Activated gamma-delta T cell (primary cell): ENCODE data around the gene IL12B.
"Not testable (repeated sequence)": the region's sequence is repeated elsewhere in the genome, so short reads cannot be mapped to it uniquely, and the experiment has no call there.

Experiments used
- DNase-seq: peaks from one replicate; lab custom pipeline; 2025; lab: John Stamatoyannopoulos, UW
- total RNA-seq, 2 donors: gene quantifications; one replicate each; lab custom pipeline; 2026; lab: John Stamatoyannopoulos, UW

IL12B gene
- 0 to 0.04 reads per million in 2 donors for total RNA-seq

DNA sequence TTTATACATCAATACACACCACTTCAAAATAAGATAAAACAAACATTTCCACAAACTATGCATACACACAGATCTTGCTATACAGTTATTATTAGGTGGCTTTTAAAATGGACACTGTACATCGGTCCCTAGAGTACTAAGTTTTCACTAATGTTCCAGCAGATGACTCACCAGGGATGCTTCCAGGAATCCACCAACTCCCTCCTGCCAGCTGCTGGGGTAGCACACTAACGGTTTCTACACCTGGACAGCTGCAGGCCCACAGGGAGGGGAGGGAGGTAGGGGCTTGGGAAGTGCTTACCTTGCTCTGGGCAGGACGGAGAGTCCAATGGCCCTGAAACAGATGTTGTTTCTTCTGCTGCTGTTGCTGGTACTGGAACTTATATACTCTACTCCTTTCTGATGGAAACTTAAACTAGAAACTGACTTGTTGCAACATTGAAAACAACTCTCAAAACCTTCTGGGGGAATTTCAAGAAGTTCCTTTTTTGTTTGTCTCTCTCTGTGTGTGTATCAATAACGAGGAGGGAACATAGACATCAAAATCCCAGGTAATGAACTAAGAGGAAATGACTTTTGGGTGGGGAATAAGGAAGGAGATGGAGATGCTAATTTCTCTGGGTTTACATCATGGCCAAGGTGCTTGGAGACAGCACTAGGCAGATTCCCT, at the start of gene IL12B:
Gene IL12B, minus strand, starts transcription at position 357 of the 670 bp plus-strand sequence. CDS start 3,705 bp downstream, outside the sequence.
- DNase-seq = no peak

GRCh38 chr5:159377653-159378052, 47.4 kb upstream of the IL12B start:
- no peak for DNase-seq

DNA sequence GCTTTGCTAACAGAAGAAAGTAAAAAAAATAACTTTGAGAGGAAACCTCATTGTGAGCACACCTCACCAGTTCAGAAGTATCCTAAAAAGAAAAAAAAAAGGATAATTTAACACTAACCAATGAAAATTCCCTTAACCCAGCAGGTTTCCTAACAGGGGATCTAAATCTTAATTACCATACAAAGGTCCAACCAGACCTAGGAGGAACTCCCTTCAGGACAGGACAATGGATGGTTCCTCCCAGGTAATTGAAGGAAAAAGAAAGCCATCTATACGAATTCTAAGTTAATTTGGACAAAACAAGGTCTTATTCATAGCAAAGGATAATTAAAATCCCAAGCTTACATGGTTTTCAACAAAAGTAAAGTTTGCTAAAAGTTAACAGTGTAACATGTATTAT, 37.6 kb upstream of the IL12B start:
- not testable (repeated sequence) for DNase-seq

DNA sequence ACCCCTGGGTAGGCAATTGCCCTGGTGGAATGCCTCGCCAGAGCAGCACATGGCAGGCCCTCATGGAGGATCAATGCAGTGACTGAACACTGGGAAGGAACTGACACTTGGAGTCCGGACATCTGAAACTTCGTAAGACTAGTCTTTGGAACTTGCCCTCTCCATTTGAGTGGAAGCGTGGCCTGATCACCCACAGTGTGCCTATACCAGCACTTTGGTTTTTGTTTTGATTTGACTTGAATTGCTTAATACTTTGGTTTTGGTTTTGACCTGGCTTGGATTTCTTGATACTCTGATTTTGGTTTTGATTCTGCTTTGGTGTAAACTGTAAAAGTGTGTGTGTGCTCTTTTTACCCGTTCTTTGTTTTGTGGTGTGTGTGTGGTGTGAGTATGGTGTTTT, 36.5 kb upstream of the IL12B start:
- not testable (repeated sequence) for DNase-seq

DNA sequence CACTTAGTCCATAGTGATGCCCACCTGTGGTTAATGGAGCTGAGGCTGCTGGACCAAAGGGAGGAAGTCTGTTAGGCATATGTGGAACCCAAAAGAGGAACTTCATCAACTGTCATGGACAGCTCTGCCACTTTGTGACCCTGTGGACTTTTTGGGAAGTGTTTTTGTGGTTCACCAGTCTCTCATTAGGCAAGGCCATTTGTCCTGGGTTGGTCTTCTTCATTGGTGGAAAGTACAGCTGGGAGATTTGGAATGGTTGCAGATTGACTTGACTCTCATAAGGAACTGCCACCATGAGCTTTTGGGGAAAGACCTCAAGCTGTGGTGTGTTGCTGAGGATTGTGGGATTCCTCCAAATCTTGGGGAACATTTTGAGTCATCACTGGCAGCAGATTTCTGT, 31.9 kb upstream of the IL12B start:
- no peak for DNase-seq

DNA sequence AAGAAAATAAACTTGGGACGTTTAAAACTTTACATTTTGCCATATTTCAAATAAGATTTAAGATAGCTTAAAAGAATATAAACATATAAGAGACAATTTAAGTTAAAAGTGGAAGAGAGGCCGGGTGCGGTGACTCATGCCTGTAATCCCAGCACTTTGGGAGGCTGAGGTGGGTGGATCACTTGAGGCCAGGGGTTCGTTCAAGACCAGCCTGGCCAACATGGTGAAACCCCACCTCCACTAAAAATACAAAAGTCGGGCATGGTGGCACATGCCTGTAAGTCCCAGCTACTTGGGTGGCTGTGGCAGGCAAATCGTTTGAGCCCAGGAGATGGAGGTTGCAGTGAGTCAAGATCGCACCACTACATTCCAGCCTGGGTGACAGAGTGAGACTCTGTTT, 29.6 kb upstream of the IL12B start:
- not testable (repeated sequence) for DNase-seq

DNA sequence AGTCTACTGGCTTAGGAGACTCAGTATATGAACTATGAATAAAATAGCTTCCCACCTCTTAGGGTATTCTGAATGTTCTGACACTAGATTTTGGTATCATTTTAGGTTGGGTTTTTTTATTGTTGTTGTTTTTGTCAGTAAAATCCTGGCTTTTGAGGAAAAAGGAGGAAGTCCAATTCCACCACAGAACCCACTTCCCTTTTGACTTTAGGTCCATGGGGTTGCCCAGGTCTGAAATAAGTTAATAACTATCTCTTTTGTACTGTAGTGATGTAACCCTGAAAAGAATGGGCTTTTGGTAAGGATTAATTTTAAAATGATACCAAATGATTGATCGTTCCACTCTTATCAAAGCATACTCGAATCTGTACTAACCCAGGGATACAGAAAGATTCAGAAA, 29.1 kb upstream of the IL12B start:
- no peak for DNase-seq

DNA sequence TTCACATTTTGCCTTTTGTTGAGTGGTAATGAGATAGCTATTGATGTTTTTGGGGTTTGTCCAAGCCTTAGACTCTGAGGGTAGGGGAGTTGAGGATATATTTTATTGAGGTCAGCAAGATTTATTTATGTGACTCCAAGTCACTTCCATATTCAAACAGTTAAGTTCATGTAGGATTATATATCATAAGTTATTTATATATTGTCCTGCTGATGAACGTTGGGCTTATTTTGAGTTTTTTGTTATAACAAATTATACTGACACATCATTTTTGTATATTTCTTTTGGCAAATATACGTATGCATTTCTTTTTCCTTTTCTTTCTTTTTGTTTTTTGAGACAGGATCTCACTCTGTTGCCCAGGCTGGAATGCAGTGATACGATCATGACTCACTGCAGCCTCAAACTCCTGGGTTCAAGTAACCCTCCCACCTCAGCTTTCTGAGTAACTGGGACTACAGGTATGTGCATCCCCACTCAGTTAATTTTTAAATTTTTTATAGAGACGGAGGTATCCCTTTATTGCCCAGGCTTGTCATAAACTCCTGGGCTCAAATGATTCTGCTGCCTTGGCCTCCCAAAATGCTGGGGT, 23.5 kb upstream of the IL12B start:
- no peak for DNase-seq

DNA sequence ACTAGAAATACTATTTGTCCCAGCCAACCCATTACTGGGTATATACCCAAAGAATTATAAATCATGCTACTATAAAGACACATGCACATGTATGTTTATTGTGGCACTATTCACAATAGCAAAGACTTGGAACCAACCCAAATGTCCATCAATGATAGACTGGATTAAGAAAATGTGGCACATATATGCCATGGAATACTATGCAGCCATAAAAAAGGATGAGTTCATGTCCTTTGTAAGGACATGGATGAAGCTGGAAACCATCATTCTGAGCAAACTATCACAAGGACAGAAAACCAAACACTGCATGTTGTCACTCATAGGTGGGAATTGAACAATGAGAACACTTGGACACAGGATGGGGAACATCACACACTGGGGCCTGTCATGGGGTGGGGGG, 20.4 kb upstream of the IL12B start:
- DNase-seq = not testable (repeated sequence)

DNA sequence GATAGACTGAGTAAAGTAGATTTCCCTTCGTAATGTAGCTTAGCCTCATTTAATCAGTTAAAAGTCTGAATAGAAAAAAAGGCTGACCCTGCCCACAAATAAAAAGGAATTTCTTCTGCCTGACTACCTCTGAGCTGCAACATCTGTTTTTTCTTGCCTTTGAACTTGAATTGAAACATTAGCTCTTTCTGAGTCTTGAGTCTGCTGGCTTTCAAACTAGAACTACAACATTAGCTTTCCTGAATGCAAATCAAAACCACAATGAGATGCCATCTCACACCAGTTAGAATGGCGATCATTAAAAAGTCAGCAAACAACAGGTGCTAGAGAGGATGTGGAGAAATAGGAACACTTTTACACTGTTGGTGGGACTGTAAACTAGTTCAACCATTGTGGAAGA, 19.9 kb upstream of the IL12B start:
- not testable (repeated sequence) for DNase-seq

- DNase-seq = no peak
Observed at GRCh38 chr5:159345861-159346260, 15.6 kb upstream of the IL12B start.

GRCh38 chr5:159345336-159345735, 15.0 kb upstream of the IL12B start:
- DNase-seq = no peak

- DNase-seq = no peak
Observed at GRCh38 chr5:159343295-159344094, 13.2 kb upstream of the IL12B start.

DNA sequence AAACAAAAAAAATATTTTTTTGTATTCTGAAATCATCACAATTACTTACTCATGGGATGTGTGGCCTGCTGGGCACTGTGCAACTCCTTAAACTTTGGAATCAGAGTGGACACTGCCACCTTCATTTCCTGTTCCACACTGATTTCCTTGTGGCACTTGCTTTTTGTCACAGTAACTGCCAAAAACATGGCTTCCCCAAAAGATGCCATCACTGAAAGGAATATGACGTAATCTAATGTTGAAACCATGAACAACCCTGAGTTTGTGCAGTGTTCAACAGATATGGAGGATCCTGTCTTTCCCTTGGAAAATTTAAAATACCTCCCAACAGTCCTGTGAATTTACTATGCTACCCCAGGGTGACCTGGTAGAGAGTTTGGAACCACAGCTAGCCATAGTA, 12.6 kb upstream of the IL12B start:
- DNase-seq = no peak

DNA sequence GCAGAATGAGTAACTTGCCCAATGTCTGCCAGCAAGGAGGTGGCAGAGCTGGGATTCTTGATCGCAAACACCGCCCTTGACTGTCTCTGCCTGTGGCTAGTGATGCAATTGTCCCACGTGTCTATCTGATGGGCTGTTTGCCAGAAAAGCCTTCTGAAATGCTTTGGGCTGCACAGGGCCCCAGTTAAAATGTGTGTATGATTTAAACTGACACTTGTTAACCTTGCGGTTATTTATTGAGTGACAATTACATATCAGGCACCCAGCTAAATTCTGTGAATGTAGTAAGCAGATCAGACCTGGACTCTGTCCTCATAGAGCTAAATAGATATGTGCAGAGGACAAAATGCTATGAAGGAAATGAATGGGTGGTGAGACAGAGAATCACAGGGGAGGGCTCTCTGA, 11.6 kb upstream of the IL12B start:
- no peak for DNase-seq

GRCh38 chr5:159341145-159341544, 10.9 kb upstream of the IL12B start:
- no peak for DNase-seq

GRCh38 chr5:159340511-159340910, 10.2 kb upstream of the IL12B start:
- no peak for DNase-seq

DNA sequence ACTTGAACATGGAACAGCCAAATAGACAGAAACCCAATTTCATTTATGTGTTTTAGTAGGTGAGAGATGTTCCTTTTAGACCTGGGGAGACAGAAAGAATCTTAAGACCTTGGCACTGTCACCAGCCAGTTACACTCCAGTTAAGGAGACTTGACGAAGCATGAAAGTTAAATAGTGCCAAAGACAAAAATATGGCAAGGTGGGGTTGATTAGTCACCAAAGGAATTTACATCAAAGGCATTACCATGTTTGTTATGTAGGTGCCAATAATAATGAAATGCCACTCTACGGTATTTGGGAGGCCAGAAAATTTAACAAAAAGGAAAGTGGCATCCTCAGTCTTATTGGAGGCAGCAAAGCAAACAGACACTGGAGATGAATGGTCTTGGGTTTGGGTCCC, 9.2 kb upstream of the IL12B start:
- DNase-seq = no peak

DNA sequence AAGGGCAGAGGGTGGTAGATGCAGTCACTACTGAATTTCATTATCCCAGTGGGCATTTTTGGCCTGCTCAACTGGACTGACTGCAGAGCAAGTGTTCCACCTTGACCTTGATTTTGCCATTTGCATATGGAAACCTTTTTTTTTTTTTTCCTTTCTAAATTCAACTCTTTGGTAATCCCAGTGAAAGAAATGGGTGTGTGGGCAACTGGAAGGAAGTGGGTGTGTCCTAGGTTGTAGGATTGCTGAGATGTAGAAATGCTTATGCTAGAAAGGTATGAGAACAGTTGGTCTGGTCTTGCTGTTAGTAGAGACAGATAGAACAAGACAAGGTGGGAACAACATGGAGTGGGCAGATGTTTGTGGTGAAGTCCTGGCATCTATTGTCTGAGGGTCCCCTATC, 7.8 kb upstream of the IL12B start:
- DNase-seq = no peak

GRCh38 chr5:159337016-159337955, 7.0 kb upstream of the IL12B start:
- DNase-seq = no peak

GRCh38 chr5:159336586-159336985, 6.3 kb upstream of the IL12B start:
- DNase-seq = no peak

DNA sequence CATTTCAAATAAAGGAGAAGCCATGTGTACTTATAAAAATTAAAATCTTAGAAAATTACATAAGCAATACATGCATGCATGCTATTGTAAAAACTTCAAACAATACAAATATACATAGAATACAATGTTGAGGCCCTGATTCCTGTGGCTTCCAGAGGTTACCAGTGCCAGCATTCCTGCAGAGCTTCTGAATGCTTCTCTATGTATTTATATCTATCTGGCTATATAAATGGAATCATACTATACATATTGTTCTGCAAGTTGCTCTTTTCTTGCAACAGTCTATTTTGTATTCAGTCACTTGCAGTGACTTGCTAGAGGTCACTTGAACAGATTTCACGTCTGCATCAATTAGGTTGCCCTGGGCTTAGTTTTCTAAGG, 3.2 kb upstream of the IL12B start:
- DNase-seq = no peak
